ENCODE measurements around the gene PEMT. TPM values are rescaled to one million over a fixed set of nuclear protein-coding genes. Genes with fewer than 3 reads are reported as not detected.

Gene PEMT
- total and polyA plus RNA-seq, 2 of the 4 experiments (the other 2 are of a cell fraction) = 23.3 to 49.5 TPM

GRCh38 chr17:17609121-17609520 is 17.6 kb upstream of the PEMT start:
- ATAC-seq (ENCODE audit: low read depth) (no peak), DNase-seq (no peak)
- H2BK20ac ChIP-seq (ENCODE audit: low read depth, low read length) = no peak overlapping the region
- no peak overlapping the region for H3K18ac ChIP-seq (ENCODE audit: low read depth, low read length)
- H3K27ac ChIP-seq (ENCODE audit: insufficient read depth, low read length) = no peak overlapping the region
- POLR2A ChIA-PET (ENCODE audit: unreplicated experiment) = no interaction called here
- H4K8ac ChIP-seq (ENCODE audit: low read depth in 2 of 2, low read length in 2 of 2) = no peak overlapping the region; a peak in 1 of 4 replicates
- no peak overlapping the region for H3K23ac ChIP-seq (ENCODE audit: low read depth, low read length)
- H3K4me1 ChIP-seq (ENCODE audit: control insufficient read depth, insufficient read depth, low read length) = peaks cover 4% of the 10 kb centered on the region
- dilution Hi-C loops (cut with HindIII; ENCODE audit: low sequenced_read_pairs, unreplicated experiment) = no loop called here
- no peak overlapping the region for H3K4me3 ChIP-seq (ENCODE audit: insufficient read depth, low read depth, low read length)
- no CpG with 5 or more reads among the region's 4 CpGs for WGBS, 2 experiments (ENCODE audit: extremely low coverage in 2 of 2, insufficient read length in 1 of 2)
- no peaks in the 10 kb centered on the region for H3K79me1 ChIP-seq (ENCODE audit: low read depth in 1 of 2, low read length in 2 of 2)
- no peak overlapping the region for H2BK5ac ChIP-seq (ENCODE audit: low read depth, low read length, poor library complexity, severe bottlenecking)
- in situ Hi-C loops (cut with MboI; ENCODE audit: low sequenced_read_pairs) = no loop called here
- intact Hi-C loops (cut with micrococcal nuclease) = no loop called here
- TF ChIP-seq USF2 (IDR thresholded peaks at IDR 0.05; ENCODE audit: low read depth, low read length) = peak; percentile 36; the same call in 1 of the 2 replicates
- TF ChIP-seq BHLHE40 (IDR thresholded peaks at IDR 0.05; ENCODE audit: low read depth, low read length) = no peak
- TF ChIP-seq CTCF (conservative IDR thresholded peaks at IDR 0.05; ENCODE audit: low read depth, low read length) = no peak
- no peak for TF ChIP-seq CEBPB (IDR thresholded peaks at IDR 0.05; ENCODE audit: low read depth, low read length)
- no peak overlapping the region for H4K91ac ChIP-seq (ENCODE audit: insufficient read depth, low read depth, low read length)
- H3K56ac ChIP-seq (ENCODE audit: extremely low read depth, insufficient read depth, low read length) = no peak overlapping the region
- peaks cover 7% of the 10 kb centered on the region for H3K9me1 ChIP-seq (ENCODE audit: insufficient read depth, low read length)
- no peak overlapping the region for H2BK15ac ChIP-seq (ENCODE audit: low read depth, low read length)
- CTCF ChIA-PET = no interaction called here
- H3K9me3 ChIP-seq (ENCODE audit: control insufficient read depth, insufficient read depth, low read length) = no peaks in the 10 kb centered on the region
- peak overlapping the region; percentile 38 for H2AFZ ChIP-seq (replicated peaks; ENCODE audit: low read length, poor library complexity)
- no peak overlapping the region for H3K14ac ChIP-seq (replicated peaks; ENCODE audit: low read depth, low read length)
- H3K4ac ChIP-seq (ENCODE audit: low read depth, low read length) = no peak overlapping the region
- no peak overlapping the region for H2BK120ac ChIP-seq (ENCODE audit: low read depth, low read length)
- no peak overlapping the region for H3K9ac ChIP-seq (ENCODE audit: low read depth, low read length)
- no peak overlapping the region for H4K5ac ChIP-seq (ENCODE audit: low read depth, low read length)
- no peak overlapping the region for H3K4me2 ChIP-seq (ENCODE audit: low read depth, low read length)
- no peak overlapping the region for H2AK9ac ChIP-seq (replicated peaks; ENCODE audit: low read depth, low read length, poor library complexity)
- BruUV-seq (replicated peaks) = no TSS peak
- H4K20me1 ChIP-seq (ENCODE audit: insufficient read depth, low read length) = no peaks in the 10 kb centered on the region
- H3K27me3 ChIP-seq (ENCODE audit: control insufficient read depth, insufficient read depth, low read length) = peaks cover 4% of the 10 kb centered on the region; the same call in 1 of the 2 replicates
- no peaks in the 10 kb centered on the region for H3K36me3 ChIP-seq (ENCODE audit: control insufficient read depth, insufficient read depth, low read length)
- H2AK5ac ChIP-seq (ENCODE audit: low read depth, low read length) = no peak overlapping the region

Measured in IMR-90 (cell line).